Lower leg skin (tissue), 4 donors: ENCODE data around the gene CAMTA1. TPM values are rescaled to one million over a fixed set of nuclear protein-coding genes. Genes with fewer than 3 reads are reported as not detected.

Source experiments
- DNase-seq, 2 donors: peaks; one replicate each; pipeline ENCODE4 v3.0.0-alpha.2; 2019; ENCODE audit warnings: low spot score in 2 of 2
- H3K4me3 ChIP-seq: fragments of 200-600 bp; sonication (generic); 2 replicates; pipeline ENCODE4 v1.5.1; 2017; ENCODE audit warnings: mild to moderate bottlenecking, low read depth; ENCODE audit not compliant: poor library complexity, severe bottlenecking
- POLR2A ChIP-seq, 2 donors: fragments of 450-650 bp; IDR thresholded peaks; one replicate each; pipeline ENCODE4 v1.6.1; 2016 to 2017; ENCODE audit warnings: antibody characterized with exemption in 2 of 2, mild to moderate bottlenecking in 1 of 2, moderate library complexity in 1 of 2
- WGBS, 2 donors: methylation state at CpG; one replicate each; pipeline ENCODE4 v1.1.5; 2018; 5-methylcytosine and 5-hydroxymethylcytosine counted together
- intact Hi-C: fragments of 100-400 bp; cut with DNase I; formaldehyde crosslinking; loops from one replicate; pipeline ENCODE4 v1.15.0; 2023; ENCODE audit warnings: low total_unique reads
- total RNA-seq, 4 donors: library from RNA; depleted of rRNA; stranded (reverse); fragments of >200 nt; gene quantifications; one replicate each; pipeline ENCODE4 v1.1.0, GENCODE V29; 2016
- TF ChIP-seq, protein P1 (sequence below), 3 donors: fragments of 450-650 bp; IDR thresholded peaks; one replicate each; pipeline ENCODE4 v1.5.1; 2016; ENCODE audit warnings: antibody characterized with exemption in 3 of 3, mild to moderate bottlenecking in 3 of 3, moderate library complexity in 2 of 3

CAMTA1 gene
- total RNA-seq, 4 donors from 2014 or later = 24.4 to 52.3 (median 32.9) TPM

- no peak for DNase-seq
- TF ChIP-seq, protein P1, sequence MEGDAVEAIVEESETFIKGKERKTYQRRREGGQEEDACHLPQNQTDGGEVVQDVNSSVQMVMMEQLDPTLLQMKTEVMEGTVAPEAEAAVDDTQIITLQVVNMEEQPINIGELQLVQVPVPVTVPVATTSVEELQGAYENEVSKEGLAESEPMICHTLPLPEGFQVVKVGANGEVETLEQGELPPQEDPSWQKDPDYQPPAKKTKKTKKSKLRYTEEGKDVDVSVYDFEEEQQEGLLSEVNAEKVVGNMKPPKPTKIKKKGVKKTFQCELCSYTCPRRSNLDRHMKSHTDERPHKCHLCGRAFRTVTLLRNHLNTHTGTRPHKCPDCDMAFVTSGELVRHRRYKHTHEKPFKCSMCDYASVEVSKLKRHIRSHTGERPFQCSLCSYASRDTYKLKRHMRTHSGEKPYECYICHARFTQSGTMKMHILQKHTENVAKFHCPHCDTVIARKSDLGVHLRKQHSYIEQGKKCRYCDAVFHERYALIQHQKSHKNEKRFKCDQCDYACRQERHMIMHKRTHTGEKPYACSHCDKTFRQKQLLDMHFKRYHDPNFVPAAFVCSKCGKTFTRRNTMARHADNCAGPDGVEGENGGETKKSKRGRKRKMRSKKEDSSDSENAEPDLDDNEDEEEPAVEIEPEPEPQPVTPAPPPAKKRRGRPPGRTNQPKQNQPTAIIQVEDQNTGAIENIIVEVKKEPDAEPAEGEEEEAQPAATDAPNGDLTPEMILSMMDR (IDR thresholded peaks at IDR 0.05) = no peak
- TF ChIP-seq POLR2A (IDR thresholded peaks at IDR 0.05) = no peak
- intact Hi-C loops = no loop called here
- no peak overlapping the region for H3K4me3 ChIP-seq
- 95 to 96% methylated on average over 20 to 21 of the region's 22 CpGs for WGBS, 2 donors
Observed at GRCh38 chr1:7438921-7439655, 653.8 kb downstream of the CAMTA1 start.

DNA sequence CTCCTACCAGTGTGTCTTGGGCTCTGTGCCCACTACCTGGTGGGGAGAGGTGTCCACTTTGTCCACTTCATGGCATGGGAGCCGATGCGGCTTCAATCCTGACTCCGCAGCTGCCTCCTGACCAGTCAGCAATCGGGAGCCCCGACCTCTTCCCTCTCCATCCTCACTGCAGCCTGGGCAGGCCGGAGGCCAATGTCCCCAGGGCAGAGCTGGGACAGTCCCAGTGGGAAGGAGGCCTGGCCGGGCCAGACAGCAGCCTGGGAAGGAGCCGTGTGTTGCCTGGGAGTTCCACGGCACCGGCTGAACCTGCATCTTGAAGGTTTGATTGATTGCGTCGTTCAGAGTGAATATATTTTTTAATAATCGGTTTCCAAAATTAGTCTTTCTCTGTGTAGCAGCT, 654.9 kb downstream of the CAMTA1 start:
- WGBS, 2 donors = 66 to 75% methylated on average over 10 to 13 of the region's 13 CpGs
- intact Hi-C loops = no loop called here
- no peak for DNase-seq
- TF ChIP-seq, protein P1 (IDR thresholded peaks at IDR 0.05) = no peak
- TF ChIP-seq POLR2A (IDR thresholded peaks at IDR 0.05) = no peak
- no peak overlapping the region for H3K4me3 ChIP-seq

GRCh38 chr1:7441143-7441841, 656.0 kb downstream of the CAMTA1 start:
- TF ChIP-seq POLR2A (IDR thresholded peaks at IDR 0.05) = no peak
- TF ChIP-seq, protein P1 (IDR thresholded peaks at IDR 0.05) = no peak
- DNase-seq = no peak
- no peak overlapping the region for H3K4me3 ChIP-seq
- WGBS, 2 donors = 68 to 74% methylated on average over 16 of the region's 16 CpGs
- intact Hi-C loops = no loop called here

DNA sequence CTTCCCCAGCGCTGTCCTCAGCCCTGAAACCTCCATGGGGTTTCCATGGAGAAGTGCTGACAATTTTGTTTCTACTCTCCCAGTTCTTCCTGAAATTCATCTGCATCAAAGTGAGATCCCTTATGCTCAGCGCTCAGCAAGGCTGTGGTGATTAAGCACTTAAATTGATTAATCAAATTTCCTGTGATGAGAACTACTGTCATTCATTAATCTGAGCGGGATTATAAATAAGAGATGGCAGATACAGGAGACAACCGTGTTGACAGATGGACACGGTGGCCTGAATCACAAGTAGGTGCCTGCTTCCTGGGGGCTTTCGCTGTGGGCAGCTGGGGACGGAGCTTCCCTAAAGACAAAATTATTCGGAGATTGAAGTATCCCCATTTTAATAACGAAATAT, 656.8 kb downstream of the CAMTA1 start:
- TF ChIP-seq, protein P1 (IDR thresholded peaks at IDR 0.05) = no peak
- no peak for TF ChIP-seq POLR2A (IDR thresholded peaks at IDR 0.05)
- WGBS, 2 donors = 92% methylated on average over 9 of the region's 9 CpGs
- no peak overlapping the region for H3K4me3 ChIP-seq
- intact Hi-C loops = no loop called here
- no peak for DNase-seq

DNA sequence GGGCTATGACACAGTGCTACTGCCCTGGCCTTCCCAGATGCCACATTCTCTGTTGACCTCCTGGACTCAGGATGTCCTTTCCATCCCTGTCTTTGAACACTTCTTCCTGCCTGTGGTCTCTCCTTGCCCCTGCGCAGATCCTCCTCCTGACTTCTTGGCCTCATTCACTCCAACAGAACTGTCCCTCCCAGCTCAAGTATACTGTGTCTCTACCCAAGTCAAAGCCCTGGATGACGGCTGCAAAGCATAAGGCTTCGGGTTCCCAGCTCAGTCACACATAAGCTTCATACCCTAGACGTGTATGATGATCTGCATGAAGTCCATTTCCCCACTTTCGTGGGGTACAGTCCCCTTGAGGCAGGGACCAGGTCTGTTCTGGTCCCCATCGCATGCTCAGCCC, 657.7 kb downstream of the CAMTA1 start:
- H3K4me3 ChIP-seq = no peak overlapping the region
- WGBS, 2 donors = 84 to 95% methylated on average over 6 of the region's 6 CpGs
- TF ChIP-seq, protein P1 (IDR thresholded peaks at IDR 0.05) = no peak
- no peak for TF ChIP-seq POLR2A (IDR thresholded peaks at IDR 0.05)
- intact Hi-C loops = no loop called here
- DNase-seq = no peak
